ENCODE measurements around the gene RCOR2.
A peak's percentile ranks its signal among the peaks of the same experiment; 100 is the strongest.

The RCOR2 gene

GRCh38 chr11:63941901-63942300 lies 24.9 kb upstream of the RCOR2 start:
- peaks cover 16% of the 10 kb centered on the region for H3K36me3 ChIP-seq (ENCODE audit: insufficient read depth, low read length)
- 73% methylated on average over 1 of the region's 4 CpGs for WGBS
- H3K4me1 ChIP-seq (ENCODE audit: insufficient read depth, low read length): no peaks in the 10 kb centered on the region; the same call in 1 of the 2 replicates
- H3K4me3 ChIP-seq (ENCODE audit: low read length): no peak overlapping the region
- H3K27me3 ChIP-seq (ENCODE audit: insufficient read depth, low read length): no peaks in the 10 kb centered on the region
- no peaks in the 10 kb centered on the region for H3K9me3 ChIP-seq (ENCODE audit: insufficient read depth, low read depth, low read length)
- H3K27ac ChIP-seq (ENCODE audit: low read depth, low read length): no peak overlapping the region
- no peak overlapping the region for H3K9ac ChIP-seq (ENCODE audit: low read depth, low read length)

GRCh38 chr11:63940786-63941185 lies 23.8 kb upstream of the RCOR2 start:
- Histone ChIP-seq H3K4me1 (ENCODE audit: insufficient read depth, low read length) (no peaks in the 10 kb centered on the region; the same call in 1 of the 2 replicates), H3K27me3 (ENCODE audit: insufficient read depth, low read length) (no peaks in the 10 kb centered on the region), H3K36me3 (ENCODE audit: insufficient read depth, low read length) (peaks cover 6% of the 10 kb centered on the region; the same call in 1 of the 2 replicates), H3K9me3 (ENCODE audit: insufficient read depth, low read depth, low read length) (no peaks in the 10 kb centered on the region), H3K4me3 (ENCODE audit: low read length) (no peak overlapping the region), H3K27ac (ENCODE audit: low read depth, low read length) (no peak overlapping the region), H3K9ac (ENCODE audit: low read depth, low read length) (no peak overlapping the region)
- 99% methylated on average over 6 of the region's 6 CpGs for WGBS

DNA sequence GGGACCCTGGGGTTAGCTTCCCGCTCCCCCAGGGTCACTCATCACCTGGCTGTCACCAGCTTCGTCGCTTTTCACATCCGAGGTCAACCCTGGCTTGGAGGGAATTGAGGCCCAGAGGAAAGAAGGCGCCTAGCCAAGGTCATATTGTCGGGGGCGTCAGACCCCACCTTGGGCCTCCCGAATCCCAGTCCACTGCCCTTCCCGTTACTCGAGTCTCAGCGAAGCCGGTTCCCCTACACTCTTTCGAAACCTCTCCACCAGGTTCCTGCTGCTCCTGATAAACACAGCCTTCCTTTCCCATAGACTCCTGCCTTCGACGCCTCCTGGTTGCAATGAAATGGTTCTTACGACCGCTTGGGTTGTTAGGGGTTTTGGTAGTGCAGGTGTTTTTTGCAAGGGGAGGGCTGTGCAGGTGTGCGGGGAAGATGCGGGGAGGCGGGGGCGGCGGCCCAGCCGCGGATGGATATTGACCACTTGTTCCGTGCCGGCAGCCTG lies 22.5 kb upstream of the RCOR2 start:
- 8% methylated on average over 26 of the region's 26 CpGs for WGBS
- Histone ChIP-seq H3K4me3 (ENCODE audit: low read length) (peak overlapping the region; percentile 96), H3K27me3 (ENCODE audit: insufficient read depth, low read length) (no peaks in the 10 kb centered on the region), H3K27ac (ENCODE audit: low read depth, low read length) (peak overlapping the region; percentile 94), H3K9ac (ENCODE audit: low read depth, low read length) (peak overlapping the region; percentile 97), H3K36me3 (ENCODE audit: insufficient read depth, low read length) (peaks cover 6% of the 10 kb centered on the region; the same call in 1 of the 2 replicates), H3K9me3 (ENCODE audit: insufficient read depth, low read depth, low read length) (no peaks in the 10 kb centered on the region), H3K4me1 (ENCODE audit: insufficient read depth, low read length) (no peaks in the 10 kb centered on the region; the same call in 1 of the 2 replicates)

DNA sequence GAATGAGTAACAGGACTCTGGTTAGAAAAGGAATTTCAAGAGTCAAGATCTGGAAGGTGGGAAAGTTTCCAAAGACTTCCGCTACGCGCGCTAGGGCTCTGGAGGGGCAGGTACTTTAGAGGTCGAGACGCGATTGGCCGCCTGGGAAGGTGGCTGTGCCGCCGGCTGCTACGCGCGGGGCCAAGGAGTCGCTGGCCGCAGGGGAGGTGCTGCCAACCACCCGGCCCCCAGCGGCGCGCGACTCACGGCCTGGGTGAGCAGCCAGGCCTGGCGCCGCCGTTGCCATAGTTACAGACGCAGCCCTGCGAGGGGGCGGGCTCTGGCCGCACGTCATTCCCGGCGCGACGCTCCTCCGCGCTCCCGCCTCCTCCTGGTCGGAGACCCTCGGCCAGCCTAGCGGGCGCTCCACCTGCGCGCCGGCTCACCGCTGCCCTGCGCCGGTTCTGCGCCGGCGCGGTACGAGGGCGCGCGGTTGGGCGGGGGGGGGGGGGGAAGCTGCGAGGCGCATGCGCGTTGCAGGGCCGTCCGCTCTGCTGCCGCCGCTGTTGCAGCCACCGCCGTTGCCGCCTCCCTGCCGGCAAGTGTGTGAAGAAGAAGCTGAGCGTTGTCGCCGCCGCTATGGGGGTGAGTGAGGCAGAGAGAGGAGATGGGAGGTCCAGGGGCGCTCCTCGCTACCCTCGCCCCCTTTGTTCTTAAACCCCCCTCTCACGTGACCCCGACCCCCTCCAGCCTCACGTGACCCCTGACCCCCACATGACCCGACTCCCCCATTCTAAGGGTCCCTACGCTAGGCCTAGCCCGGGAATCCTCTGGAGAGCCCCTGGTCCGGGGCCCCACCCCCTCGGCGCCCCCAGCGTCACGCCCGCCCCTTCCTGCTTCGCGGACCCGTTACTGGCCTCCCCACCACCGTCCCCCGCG lies 21.8 kb upstream of the RCOR2 start, which contains the start of gene NAA40:
NAA40 (plus strand) TSS at position 524 of the 918 bp plus-strand sequence; CDS start at position 619, 95 bp downstream.
- peak within 1 kb of the TSS; percentile 97 for H3K9ac ChIP-seq (ENCODE audit: low read depth, low read length)
- no peaks in the 10 kb centered on the region for H3K27me3 ChIP-seq (ENCODE audit: insufficient read depth, low read length)
- H3K36me3 ChIP-seq (ENCODE audit: insufficient read depth, low read length): peaks cover 6% of the 10 kb centered on the region; the same call in 1 of the 2 replicates
- H3K9me3 ChIP-seq (ENCODE audit: insufficient read depth, low read depth, low read length): no peaks in the 10 kb centered on the region
- no peaks in the 10 kb centered on the region; the same call in 1 of the 2 replicates for H3K4me1 ChIP-seq (ENCODE audit: insufficient read depth, low read length)
- peak within 1 kb of the TSS; percentile 94 for H3K27ac ChIP-seq (ENCODE audit: low read depth, low read length)
- H3K4me3 ChIP-seq (ENCODE audit: low read length): peak within 1 kb of the TSS; percentile 96
- WGBS: under 1% methylated on average over 88 of the region's 92 CpGs

DNA sequence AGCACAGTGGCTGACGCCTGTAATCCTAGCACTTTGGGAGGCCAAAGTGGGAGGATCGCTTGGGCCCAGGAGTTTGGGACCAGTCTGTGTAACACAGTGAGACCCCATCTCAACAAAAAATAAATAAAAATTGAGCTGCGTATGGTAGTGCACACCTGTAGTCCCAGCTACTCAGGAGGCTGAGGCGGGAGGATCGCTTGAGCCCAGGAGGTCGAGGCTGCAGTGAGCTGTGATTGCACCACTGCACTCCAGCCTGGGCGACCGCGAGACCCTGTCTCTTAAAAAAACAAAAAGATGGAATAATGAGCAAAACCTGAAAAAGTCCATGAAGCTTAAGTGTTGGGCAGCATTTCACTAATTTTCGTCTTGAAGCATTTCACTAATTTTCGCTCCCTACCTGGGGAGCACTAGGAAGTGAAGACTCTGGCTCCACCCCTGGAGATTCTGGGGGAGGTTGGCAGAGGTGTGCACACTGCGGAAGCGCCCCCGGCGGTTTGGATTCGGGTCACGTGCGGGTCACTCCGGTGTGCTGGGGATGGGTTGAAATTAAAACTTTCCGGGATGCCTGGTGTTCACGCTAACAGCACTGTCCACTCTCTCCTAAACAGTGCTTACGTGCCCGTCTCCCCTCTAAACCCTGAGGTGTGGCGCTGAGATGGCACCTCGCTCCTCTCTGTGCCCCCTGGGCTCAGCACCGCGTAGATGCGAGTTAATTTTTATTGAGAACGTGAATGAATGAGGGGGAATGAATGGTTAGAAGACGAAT lies 20.9 kb upstream of the RCOR2 start:
- Histone ChIP-seq H3K27me3 (ENCODE audit: insufficient read depth, low read length) (no peaks in the 10 kb centered on the region), H3K9ac (ENCODE audit: low read depth, low read length) (peak overlapping the region; percentile 31; the same call in 1 of the 2 replicates), H3K9me3 (ENCODE audit: insufficient read depth, low read depth, low read length) (no peaks in the 10 kb centered on the region), H3K4me3 (ENCODE audit: low read length) (peak overlapping the region; percentile 96), H3K4me1 (ENCODE audit: insufficient read depth, low read length) (no peaks in the 10 kb centered on the region; the same call in 1 of the 2 replicates), H3K27ac (ENCODE audit: low read depth, low read length) (peak overlapping the region; percentile 72; the same call in 1 of the 2 replicates), H3K36me3 (ENCODE audit: insufficient read depth, low read length) (peaks cover 6% of the 10 kb centered on the region; the same call in 1 of the 2 replicates)
- whole genome bisulfite sequencing: 26% methylated on average over 30 of the region's 30 CpGs

DNA sequence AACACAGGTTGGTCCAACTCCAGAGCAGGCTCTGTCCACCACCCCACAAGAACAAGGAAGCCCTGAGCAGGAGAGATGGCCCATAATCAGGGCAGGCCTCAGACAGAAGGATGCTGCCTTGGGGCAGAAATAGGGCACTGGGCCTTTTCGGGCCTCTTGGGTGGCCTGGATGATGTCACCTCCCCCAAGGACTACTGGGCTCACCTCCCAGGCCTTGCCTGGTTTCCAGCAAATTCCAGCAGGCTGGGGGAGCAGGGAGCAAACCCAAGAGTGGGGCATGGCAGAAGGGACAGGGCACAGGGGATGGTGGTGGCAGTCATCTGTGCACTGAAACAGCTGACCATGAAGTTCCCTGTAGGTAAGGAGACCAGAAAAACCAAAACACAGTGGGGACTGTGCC lies 16.5 kb upstream of the RCOR2 start:
- H3K36me3 ChIP-seq (ENCODE audit: insufficient read depth, low read length): no peaks in the 10 kb centered on the region
- peaks cover 3% of the 10 kb centered on the region; the same call in 1 of the 2 replicates for H3K27me3 ChIP-seq (ENCODE audit: insufficient read depth, low read length)
- WGBS: 91% methylated on average over 1 of the region's 1 CpG
- H3K9me3 ChIP-seq (ENCODE audit: insufficient read depth, low read depth, low read length): no peaks in the 10 kb centered on the region
- H3K4me3 ChIP-seq (ENCODE audit: low read length): no peak overlapping the region
- H3K4me1 ChIP-seq (ENCODE audit: insufficient read depth, low read length): no peaks in the 10 kb centered on the region; the same call in 1 of the 2 replicates
- no peak overlapping the region for H3K27ac ChIP-seq (ENCODE audit: low read depth, low read length)
- H3K9ac ChIP-seq (ENCODE audit: low read depth, low read length): no peak overlapping the region

GRCh38 chr11:63931876-63932275 lies 14.9 kb upstream of the RCOR2 start:
- no peaks in the 10 kb centered on the region for H3K4me1 ChIP-seq (ENCODE audit: insufficient read depth, low read length)
- H3K27ac ChIP-seq (ENCODE audit: low read depth, low read length): no peak overlapping the region
- H3K36me3 ChIP-seq (ENCODE audit: insufficient read depth, low read length): no peaks in the 10 kb centered on the region
- 86% methylated on average over 12 of the region's 12 CpGs for WGBS
- no peak overlapping the region for H3K4me3 ChIP-seq (ENCODE audit: low read length)
- no peaks in the 10 kb centered on the region for H3K9me3 ChIP-seq (ENCODE audit: insufficient read depth, low read depth, low read length)
- H3K27me3 ChIP-seq (ENCODE audit: insufficient read depth, low read length): peaks cover 9% of the 10 kb centered on the region
- H3K9ac ChIP-seq (ENCODE audit: low read depth, low read length): no peak overlapping the region

- H3K27me3 ChIP-seq (ENCODE audit: insufficient read depth, low read length): peaks cover 9% of the 10 kb centered on the region
- no peak overlapping the region for H3K9ac ChIP-seq (ENCODE audit: low read depth, low read length)
- no peaks in the 10 kb centered on the region for H3K4me1 ChIP-seq (ENCODE audit: insufficient read depth, low read length)
- no peak overlapping the region for H3K4me3 ChIP-seq (ENCODE audit: low read length)
- 82% methylated on average over 6 of the region's 6 CpGs for WGBS
- no peaks in the 10 kb centered on the region for H3K36me3 ChIP-seq (ENCODE audit: insufficient read depth, low read length)
- H3K27ac ChIP-seq (ENCODE audit: low read depth, low read length): no peak overlapping the region
- H3K9me3 ChIP-seq (ENCODE audit: insufficient read depth, low read depth, low read length): no peaks in the 10 kb centered on the region
Measured at GRCh38 chr11:63931045-63931444, 14.1 kb upstream of the RCOR2 start.

DNA sequence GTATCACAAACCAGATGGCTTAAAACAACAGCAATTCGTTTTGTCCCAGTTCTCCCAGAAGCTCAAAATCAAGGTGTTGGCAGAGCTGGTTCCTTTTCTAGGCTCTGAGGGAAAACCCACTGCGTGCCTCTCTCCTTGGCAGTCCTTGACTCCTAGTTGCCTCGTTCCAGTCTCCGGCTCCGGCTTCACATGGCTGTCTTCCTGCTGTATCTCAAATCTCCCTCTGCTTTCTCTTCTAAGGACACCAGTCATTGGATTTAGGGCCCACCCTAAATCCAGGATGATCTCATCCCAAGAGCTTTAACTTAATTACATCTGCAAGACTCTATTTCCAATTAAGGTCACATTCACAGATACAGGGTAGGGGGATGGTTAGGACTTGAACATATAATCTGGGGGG lies 12.7 kb upstream of the RCOR2 start:
- 91% methylated on average over 5 of the region's 5 CpGs for WGBS
- Histone ChIP-seq H3K27me3 (ENCODE audit: insufficient read depth, low read length) (peaks cover 9% of the 10 kb centered on the region), H3K4me1 (ENCODE audit: insufficient read depth, low read length) (no peaks in the 10 kb centered on the region), H3K36me3 (ENCODE audit: insufficient read depth, low read length) (no peaks in the 10 kb centered on the region), H3K27ac (ENCODE audit: low read depth, low read length) (no peak overlapping the region), H3K9me3 (ENCODE audit: insufficient read depth, low read depth, low read length) (no peaks in the 10 kb centered on the region), H3K4me3 (ENCODE audit: low read length) (no peak overlapping the region), H3K9ac (ENCODE audit: low read depth, low read length) (no peak overlapping the region)

DNA sequence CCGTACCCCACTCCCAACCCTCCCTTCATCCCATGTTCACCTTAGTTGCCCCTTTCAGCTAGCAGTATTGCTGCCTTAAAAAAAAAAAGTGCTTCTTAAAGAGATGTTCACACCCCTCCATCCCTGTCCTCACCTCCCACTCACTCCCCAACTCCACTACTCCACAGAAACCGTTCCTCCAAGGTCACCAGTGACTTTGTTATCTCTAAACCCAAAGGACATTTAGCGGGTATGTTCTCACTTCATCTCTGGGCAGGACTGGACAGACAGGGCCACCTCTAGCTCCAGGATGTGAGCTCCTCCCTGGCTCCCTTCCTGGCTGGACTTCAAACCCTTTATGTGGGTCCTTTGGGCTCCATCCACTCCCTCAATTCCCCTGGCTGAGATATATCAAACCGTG lies 6.4 kb upstream of the RCOR2 start:
- no peak overlapping the region for H3K9ac ChIP-seq (ENCODE audit: low read depth, low read length)
- no peak overlapping the region for H3K4me3 ChIP-seq (ENCODE audit: low read length)
- H3K9me3 ChIP-seq (ENCODE audit: insufficient read depth, low read depth, low read length): no peaks in the 10 kb centered on the region
- H3K36me3 ChIP-seq (ENCODE audit: insufficient read depth, low read length): no peaks in the 10 kb centered on the region
- H3K4me1 ChIP-seq (ENCODE audit: insufficient read depth, low read length): peaks cover 12% of the 10 kb centered on the region; the same call in 1 of the 2 replicates
- peaks cover 4% of the 10 kb centered on the region for H3K27me3 ChIP-seq (ENCODE audit: insufficient read depth, low read length)
- 83% methylated on average over 4 of the region's 4 CpGs for WGBS
- H3K27ac ChIP-seq (ENCODE audit: low read depth, low read length): no peak overlapping the region
